GM12878 (cell line): Measurements from ENCODE around the gene SLC35E1. TPM values are rescaled to one million over a fixed set of nuclear protein-coding genes. Genes with fewer than 3 reads are reported as not detected.

Experiments used
- DPF2 ChIP-seq: fragments of 450-650 bp; IDR thresholded peaks from 2 replicates; pipeline ENCODE4 v1.6.1; 2017; ENCODE audit warnings: mild to moderate bottlenecking
- FOXK2 ChIP-seq: fragments of 450-650 bp; IDR thresholded peaks from 2 replicates; pipeline ENCODE4 v1.6.1; 2017; ENCODE audit warnings: mild to moderate bottlenecking, moderate library complexity
- RBBP5 ChIP-seq: fragments of 200-600 bp; sonication (generic); conservative IDR thresholded peaks from 2 replicates; pipeline ENCODE4 v1.6.1; 2016
- RFX5 ChIP-seq: IDR thresholded peaks from 2 replicates; pipeline ENCODE4 v1.6.1; 2011; ENCODE audit warnings: low read depth, low read length, improper control_type of control experiment
- SIN3A ChIP-seq: IDR thresholded peaks from 2 replicates; pipeline ENCODE4 v1.6.1; 2012; ENCODE audit warnings: low read depth, low read length, improper control_type of control experiment
- TCF3 ChIP-seq: IDR thresholded peaks from 2 replicates; pipeline ENCODE4 v1.6.1; 2012; ENCODE audit warnings: low read depth, mild to moderate bottlenecking, low read length, borderline replicate concordance; ENCODE audit not compliant: insufficient read depth
- polyA plus RNA-seq, 11 experiments: library from polyadenylated mRNA; depleted of rRNA in 4 of 11; unstranded in 6 of 11; stranded (reverse) in 5 of 11; fragments of >200 nt; fragmentation: Nextera tagmentation in 4 of 11; fragmentation: Illumina TruSeq in 1 of 11; extraction: Ambion mirVana in 4 of 11; extraction: Trizol in 1 of 11; gene quantifications; 1 replicate in 1 of 11; 2 replicates in 10 of 11; pipeline versions ENCODE4 v1.2.1 to v1.2.3, GENCODE V29; 2011 to 2016; ENCODE audit warnings: inconsistent platforms in 2 of 11, missing spikeins in 2 of 11, low read depth in 1 of 11
- total RNA-seq, 4 experiments: library from RNA; depleted of rRNA in 3 of 4; stranded (reverse); fragments of >200 nt in 3 of 4; fragmentation: Illumina TruSeq in 1 of 4; extraction: Trizol in 1 of 4; gene quantifications; 2 replicates each; pipeline versions ENCODE4 v1.2.1 to v1.2.3, GENCODE V29; 2013 to 2021
- TF ChIP-seq, protein P1 (sequence below): IDR thresholded peaks from 2 replicates; pipeline ENCODE4 v1.6.1; 2012; ENCODE audit warnings: low read depth, low read length, improper control_type of control experiment
- TF ChIP-seq, protein P2 (sequence below): IDR thresholded peaks from 2 replicates; pipeline ENCODE4 v1.6.1; 2011; ENCODE audit warnings: mild to moderate bottlenecking, low read depth, low read length, moderate library complexity; ENCODE audit not compliant: insufficient replicate concordance
- TF ChIP-seq, protein P3 (sequence below): fragments of 450-650 bp; IDR thresholded peaks from 2 replicates; pipeline ENCODE4 v1.6.1; 2017; ENCODE audit warnings: mild to moderate bottlenecking, moderate library complexity

Gene SLC35E1
- total and polyA plus RNA-seq, 10 of the 15 experiments (the other 5 are each of a cell fraction or from before 2014, with no cell fraction given): 11.3 to 37.7 (median 22.1) TPM

DNA sequence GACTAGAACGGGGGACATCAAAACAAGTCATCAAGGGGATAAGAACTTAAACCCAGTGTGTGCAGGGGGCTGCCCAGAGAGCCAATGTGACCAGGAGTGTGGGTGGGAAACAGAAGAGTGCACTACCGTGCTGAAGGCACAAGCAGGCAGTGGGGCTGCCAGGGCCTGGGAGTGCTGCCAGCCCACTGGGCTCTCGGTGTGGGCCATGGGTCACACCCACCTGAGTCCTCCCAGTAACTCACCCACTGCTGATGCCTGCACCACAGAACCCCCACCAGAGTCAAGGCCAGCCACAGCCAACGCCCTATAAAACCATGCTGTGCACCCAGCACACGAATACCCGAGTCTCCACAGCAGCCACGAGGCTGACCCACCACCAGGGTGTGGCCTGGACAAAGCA, 47.2 kb upstream of the SLC35E1 start (continued):
- TF ChIP-seq RBBP5 (no peak), FOXK2 (no peak), DPF2 (no peak), SIN3A (no peak), TCF3 (no peak), RFX5 (no peak)
- TF ChIP-seq, protein P1, sequence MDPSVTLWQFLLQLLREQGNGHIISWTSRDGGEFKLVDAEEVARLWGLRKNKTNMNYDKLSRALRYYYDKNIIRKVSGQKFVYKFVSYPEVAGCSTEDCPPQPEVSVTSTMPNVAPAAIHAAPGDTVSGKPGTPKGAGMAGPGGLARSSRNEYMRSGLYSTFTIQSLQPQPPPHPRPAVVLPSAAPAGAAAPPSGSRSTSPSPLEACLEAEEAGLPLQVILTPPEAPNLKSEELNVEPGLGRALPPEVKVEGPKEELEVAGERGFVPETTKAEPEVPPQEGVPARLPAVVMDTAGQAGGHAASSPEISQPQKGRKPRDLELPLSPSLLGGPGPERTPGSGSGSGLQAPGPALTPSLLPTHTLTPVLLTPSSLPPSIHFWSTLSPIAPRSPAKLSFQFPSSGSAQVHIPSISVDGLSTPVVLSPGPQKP: no peak
- TF ChIP-seq, protein P2, sequence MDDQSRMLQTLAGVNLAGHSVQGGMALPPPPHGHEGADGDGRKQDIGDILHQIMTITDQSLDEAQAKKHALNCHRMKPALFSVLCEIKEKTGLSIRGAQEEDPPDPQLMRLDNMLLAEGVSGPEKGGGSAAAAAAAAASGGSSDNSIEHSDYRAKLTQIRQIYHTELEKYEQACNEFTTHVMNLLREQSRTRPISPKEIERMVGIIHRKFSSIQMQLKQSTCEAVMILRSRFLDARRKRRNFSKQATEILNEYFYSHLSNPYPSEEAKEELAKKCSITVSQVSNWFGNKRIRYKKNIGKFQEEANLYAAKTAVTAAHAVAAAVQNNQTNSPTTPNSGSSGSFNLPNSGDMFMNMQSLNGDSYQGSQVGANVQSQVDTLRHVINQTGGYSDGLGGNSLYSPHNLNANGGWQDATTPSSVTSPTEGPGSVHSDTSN: no peak
- TF ChIP-seq, protein P3, sequence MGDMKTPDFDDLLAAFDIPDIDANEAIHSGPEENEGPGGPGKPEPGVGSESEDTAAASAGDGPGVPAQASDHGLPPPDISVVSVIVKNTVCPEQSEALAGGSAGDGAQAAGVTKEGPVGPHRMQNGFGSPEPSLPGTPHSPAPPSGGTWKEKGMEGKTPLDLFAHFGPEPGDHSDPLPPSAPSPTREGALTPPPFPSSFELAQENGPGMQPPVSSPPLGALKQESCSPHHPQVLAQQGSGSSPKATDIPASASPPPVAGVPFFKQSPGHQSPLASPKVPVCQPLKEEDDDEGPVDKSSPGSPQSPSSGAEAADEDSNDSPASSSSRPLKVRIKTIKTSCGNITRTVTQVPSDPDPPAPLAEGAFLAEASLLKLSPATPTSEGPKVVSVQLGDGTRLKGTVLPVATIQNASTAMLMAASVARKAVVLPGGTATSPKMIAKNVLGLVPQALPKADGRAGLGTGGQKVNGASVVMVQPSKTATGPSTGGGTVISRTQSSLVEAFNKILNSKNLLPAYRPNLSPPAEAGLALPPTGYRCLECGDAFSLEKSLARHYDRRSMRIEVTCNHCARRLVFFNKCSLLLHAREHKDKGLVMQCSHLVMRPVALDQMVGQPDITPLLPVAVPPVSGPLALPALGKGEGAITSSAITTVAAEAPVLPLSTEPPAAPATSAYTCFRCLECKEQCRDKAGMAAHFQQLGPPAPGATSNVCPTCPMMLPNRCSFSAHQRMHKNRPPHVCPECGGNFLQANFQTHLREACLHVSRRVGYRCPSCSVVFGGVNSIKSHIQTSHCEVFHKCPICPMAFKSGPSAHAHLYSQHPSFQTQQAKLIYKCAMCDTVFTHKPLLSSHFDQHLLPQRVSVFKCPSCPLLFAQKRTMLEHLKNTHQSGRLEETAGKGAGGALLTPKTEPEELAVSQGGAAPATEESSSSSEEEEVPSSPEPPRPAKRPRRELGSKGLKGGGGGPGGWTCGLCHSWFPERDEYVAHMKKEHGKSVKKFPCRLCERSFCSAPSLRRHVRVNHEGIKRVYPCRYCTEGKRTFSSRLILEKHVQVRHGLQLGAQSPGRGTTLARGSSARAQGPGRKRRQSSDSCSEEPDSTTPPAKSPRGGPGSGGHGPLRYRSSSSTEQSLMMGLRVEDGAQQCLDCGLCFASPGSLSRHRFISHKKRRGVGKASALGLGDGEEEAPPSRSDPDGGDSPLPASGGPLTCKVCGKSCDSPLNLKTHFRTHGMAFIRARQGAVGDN: no peak
- TF ChIP-seq, all 136 proteins: peak for 0
